K562 (cell line): ENCODE measurements around the gene SLC2A9. TPM values are rescaled to one million over a fixed set of nuclear protein-coding genes. Genes with fewer than 3 reads are reported as not detected.

Experiments
- BCLAF1 ChIP-seq, 2 experiments: fragments of 450-650 bp in 1 of 2; IDR thresholded peaks; 2 replicates each; pipeline ENCODE4 v1.6.1; 2011 to 2017; ENCODE audit warnings: low read depth in 2 of 2, antibody characterized with exemption in 1 of 2, borderline replicate concordance in 1 of 2, low read length in 1 of 2, mild to moderate bottlenecking in 1 of 2, mixed read lengths in 1 of 2; ENCODE audit not compliant: control insufficient read depth in 1 of 2
- DACH1 ChIP-seq: fragments of 450-650 bp; IDR thresholded peaks from 2 replicates; pipeline ENCODE4 v1.6.1; 2018; ENCODE audit not compliant: partially characterized antibody
- E2F6 ChIP-seq, 2 experiments: IDR thresholded peaks; 2 replicates each; pipeline ENCODE4 v1.6.1; 2011; ENCODE audit warnings: borderline replicate concordance in 1 of 2, control low read depth in 1 of 2, low read depth in 1 of 2, low read length in 1 of 2, mild to moderate bottlenecking in 1 of 2, mixed read lengths in 1 of 2, moderate library complexity in 1 of 2; ENCODE audit not compliant: insufficient read depth in 1 of 2, insufficient read length in 1 of 2, poor library complexity in 1 of 2, severe bottlenecking in 1 of 2; ENCODE audit errors: extremely low read depth in 1 of 2
- ESRRB ChIP-seq: fragments of 250-450 bp; sonication (Bioruptor Pico); IDR thresholded peaks from 2 replicates; pipeline ENCODE4 v1.5.0; 2020; ENCODE audit warnings: mild to moderate bottlenecking, moderate library complexity, borderline replicate concordance
- HMGN3 ChIP-seq: IDR thresholded peaks from 2 replicates; pipeline ENCODE4 v1.6.1; 2011; ENCODE audit warnings: borderline replicate concordance, low read depth, mild to moderate bottlenecking, mixed read lengths, low read length; ENCODE audit not compliant: insufficient read length; ENCODE audit errors: extremely low read depth
- NCOA1 ChIP-seq: fragments of 450-650 bp; IDR thresholded peaks from 2 replicates; pipeline ENCODE4 v1.6.1; 2016; ENCODE audit warnings: low read depth
- SRF ChIP-seq, 2 experiments: fragments of 250-450, 450-650 bp in 1 of 2; sonication (Bioruptor Pico) in 1 of 2; sonication (generic) in 1 of 2; formaldehyde crosslinking; IDR thresholded peaks; 2 replicates each; pipeline versions ENCODE4 v1.5.0 to v1.5.1; 2020 to 2022; ENCODE audit warnings: mild to moderate bottlenecking in 1 of 2, missing genetic modification reagents in 1 of 2
- STAG1 ChIP-seq: sonication (generic); formaldehyde crosslinking; IDR thresholded peaks from 2 replicates; pipeline ENCODE4 v1.5.0; 2020; ENCODE audit warnings: missing genetic modification reagents, borderline replicate concordance
- XRCC4 ChIP-seq: IDR thresholded peaks from one replicate; pipeline ENCODE4 v1.6.1; 2011; ENCODE audit not compliant: insufficient read depth, insufficient read length; ENCODE audit errors: extremely low read depth
- ZNF253 ChIP-seq: fragments of 250-450 bp; sonication (Bioruptor Pico); conservative IDR thresholded peaks from 2 replicates; pipeline ENCODE4 v1.6.1; 2021; ENCODE audit warnings: mild to moderate bottlenecking
- ZNF830 ChIP-seq: fragments of 250-450 bp; sonication (Bioruptor Pico); IDR thresholded peaks from 2 replicates; pipeline ENCODE4 v1.5.0; 2021; ENCODE audit warnings: mild to moderate bottlenecking
- polyA plus RNA-seq, 8 experiments: library from polyadenylated mRNA; depleted of rRNA in 4 of 8; stranded (reverse) in 5 of 8; unstranded in 3 of 8; fragments of >200 nt; fragmentation: Nextera tagmentation in 2 of 8; fragmentation: Illumina TruSeq in 1 of 8; extraction: Ambion mirVana in 2 of 8; extraction: Trizol in 1 of 8; gene quantifications; 2 replicates each; pipeline versions ENCODE4 v1.2.1 to v1.2.3, GENCODE V29; 2011 to 2014; ENCODE audit warnings: inconsistent platforms in 1 of 8, missing spikeins in 1 of 8
- total RNA-seq, 7 experiments: library from RNA; depleted of rRNA in 6 of 7; stranded (reverse); fragments of >200 nt in 6 of 7; fragmentation: Illumina TruSeq in 2 of 7; extraction: Trizol in 2 of 7; gene quantifications; 2 replicates each; pipeline versions ENCODE4 v1.2.1 to v1.2.3, GENCODE V29; 2011 to 2021; ENCODE audit warnings: low replicate concordance in 1 of 7
- TF ChIP-seq, protein P1 (sequence below): IDR thresholded peaks from 2 replicates; pipeline ENCODE4 v1.6.1; 2012; ENCODE audit warnings: low read depth, low read length, improper control_type of control experiment, borderline replicate concordance
- TF ChIP-seq, protein P2 (sequence below): fragments of 150-350 bp; IDR thresholded peaks from 2 replicates; pipeline ENCODE4 v1.6.1; 2014; ENCODE audit warnings: low read depth, mild to moderate bottlenecking, low read length, borderline replicate concordance
- TF ChIP-seq, protein P3 (sequence below), 2 experiments: fragments of 450-650 bp in 1 of 2; sonication (generic) in 1 of 2; formaldehyde crosslinking in 1 of 2; IDR thresholded peaks in 1 of 2; conservative IDR thresholded peaks in 1 of 2; 2 replicates each; pipeline versions ENCODE4 v1.6.1 to v1.8.1; 2016 to 2023; ENCODE audit warnings: mild to moderate bottlenecking in 2 of 2, moderate library complexity in 2 of 2, inconsistent platforms in 1 of 2, missing genetic modification reagents in 1 of 2

The SLC2A9 gene
- total and polyA plus RNA-seq, 9 of the 15 experiments (the other 6 are each of a cell fraction or from before 2014, with no cell fraction given), result 0.15 to 1.9 (median 0.76) TPM

DNA sequence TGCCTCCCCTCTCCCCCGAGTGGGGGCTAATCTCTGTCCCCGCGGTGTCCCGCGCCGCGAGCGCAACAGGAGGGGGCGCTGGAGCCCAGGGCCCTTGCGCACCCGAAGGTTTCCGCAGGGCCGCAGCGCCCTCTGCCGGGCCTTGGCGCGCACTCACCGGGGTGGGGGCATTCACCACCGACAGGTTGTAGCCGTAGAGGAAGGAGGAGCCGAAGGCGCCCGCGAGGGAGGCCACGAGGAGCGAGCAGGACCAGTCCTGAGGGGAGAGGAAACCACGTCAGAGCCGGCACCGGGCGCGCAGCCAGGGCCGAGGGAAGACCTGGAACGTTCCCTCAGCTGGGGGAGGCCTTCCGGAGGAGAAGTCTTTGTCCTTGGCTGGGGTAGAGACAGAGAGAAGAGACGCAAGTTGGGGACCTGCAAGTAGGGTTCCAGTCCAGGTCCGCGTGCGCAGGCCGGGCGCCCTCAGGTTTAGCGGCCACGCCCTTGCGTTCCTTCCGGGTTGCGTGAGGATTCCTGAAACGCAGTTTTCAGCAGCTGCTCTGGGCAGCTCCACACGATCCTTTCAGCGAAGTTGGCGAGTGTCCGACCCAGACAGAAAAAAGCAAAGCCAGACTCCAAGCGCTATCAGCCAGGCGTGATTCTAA lies 2.4 kb downstream of the SLC2A9 start (continued):
- TF ChIP-seq, protein P1, sequence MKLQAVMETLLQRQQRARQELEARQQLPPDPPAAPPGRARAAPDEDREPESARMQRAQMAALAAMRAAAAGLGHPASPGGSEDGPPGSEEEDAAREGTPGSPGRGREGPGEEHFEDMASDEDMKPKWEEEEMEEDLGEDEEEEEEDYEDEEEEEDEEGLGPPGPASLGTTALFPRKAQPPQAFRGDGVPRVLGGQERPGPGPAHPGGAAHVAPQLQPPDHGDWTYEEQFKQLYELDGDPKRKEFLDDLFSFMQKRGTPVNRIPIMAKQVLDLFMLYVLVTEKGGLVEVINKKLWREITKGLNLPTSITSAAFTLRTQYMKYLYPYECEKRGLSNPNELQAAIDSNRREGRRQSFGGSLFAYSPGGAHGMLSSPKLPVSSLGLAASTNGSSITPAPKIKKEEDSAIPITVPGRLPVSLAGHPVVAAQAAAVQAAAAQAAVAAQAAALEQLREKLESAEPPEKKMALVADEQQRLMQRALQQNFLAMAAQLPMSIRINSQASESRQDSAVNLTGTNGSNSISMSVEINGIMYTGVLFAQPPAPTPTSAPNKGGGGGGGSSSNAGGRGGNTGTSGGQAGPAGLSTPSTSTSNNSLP, result no peak
- peak; percentile 63 to 87 for TF ChIP-seq E2F6 (IDR thresholded peaks at IDR 0.05; ENCODE audit: borderline replicate concordance in 1 of 2, extremely low read depth in 1 of 2, insufficient read depth in 1 of 2, insufficient read length in 1 of 2, low read depth in 1 of 2, low read length in 1 of 2, poor library complexity in 1 of 2, severe bottlenecking in 1 of 2)
- TF ChIP-seq, protein P2, sequence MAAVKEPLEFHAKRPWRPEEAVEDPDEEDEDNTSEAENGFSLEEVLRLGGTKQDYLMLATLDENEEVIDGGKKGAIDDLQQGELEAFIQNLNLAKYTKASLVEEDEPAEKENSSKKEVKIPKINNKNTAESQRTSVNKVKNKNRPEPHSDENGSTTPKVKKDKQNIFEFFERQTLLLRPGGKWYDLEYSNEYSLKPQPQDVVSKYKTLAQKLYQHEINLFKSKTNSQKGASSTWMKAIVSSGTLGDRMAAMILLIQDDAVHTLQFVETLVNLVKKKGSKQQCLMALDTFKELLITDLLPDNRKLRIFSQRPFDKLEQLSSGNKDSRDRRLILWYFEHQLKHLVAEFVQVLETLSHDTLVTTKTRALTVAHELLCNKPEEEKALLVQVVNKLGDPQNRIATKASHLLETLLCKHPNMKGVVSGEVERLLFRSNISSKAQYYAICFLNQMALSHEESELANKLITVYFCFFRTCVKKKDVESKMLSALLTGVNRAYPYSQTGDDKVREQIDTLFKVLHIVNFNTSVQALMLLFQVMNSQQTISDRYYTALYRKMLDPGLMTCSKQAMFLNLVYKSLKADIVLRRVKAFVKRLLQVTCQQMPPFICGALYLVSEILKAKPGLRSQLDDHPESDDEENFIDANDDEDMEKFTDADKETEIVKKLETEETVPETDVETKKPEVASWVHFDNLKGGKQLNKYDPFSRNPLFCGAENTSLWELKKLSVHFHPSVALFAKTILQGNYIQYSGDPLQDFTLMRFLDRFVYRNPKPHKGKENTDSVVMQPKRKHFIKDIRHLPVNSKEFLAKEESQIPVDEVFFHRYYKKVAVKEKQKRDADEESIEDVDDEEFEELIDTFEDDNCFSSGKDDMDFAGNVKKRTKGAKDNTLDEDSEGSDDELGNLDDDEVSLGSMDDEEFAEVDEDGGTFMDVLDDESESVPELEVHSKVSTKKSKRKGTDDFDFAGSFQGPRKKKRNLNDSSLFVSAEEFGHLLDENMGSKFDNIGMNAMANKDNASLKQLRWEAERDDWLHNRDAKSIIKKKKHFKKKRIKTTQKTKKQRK, result no peak
- 0 out of 4 replicates have a peak, but pooled peaks of 1 of the 2 experiments have one; percentile 55 for TF ChIP-seq SRF (CRISPR knock-in tag; IDR thresholded peaks at IDR 0.05)
- TF ChIP-seq HMGN3, result no peak
- TF ChIP-seq STAG1, result peak; percentile 95
- no peak for TF ChIP-seq ESRRB (CRISPR knock-in tag)
- no peak for TF ChIP-seq XRCC4
- no peak for TF ChIP-seq BCLAF1 (IDR thresholded peaks at IDR 0.05; ENCODE audit: borderline replicate concordance in 1 of 2, control insufficient read depth in 1 of 2, low read depth in 2 of 2, low read length in 1 of 2)
- TF ChIP-seq NCOA1, result no peak
- TF ChIP-seq, protein P3, sequence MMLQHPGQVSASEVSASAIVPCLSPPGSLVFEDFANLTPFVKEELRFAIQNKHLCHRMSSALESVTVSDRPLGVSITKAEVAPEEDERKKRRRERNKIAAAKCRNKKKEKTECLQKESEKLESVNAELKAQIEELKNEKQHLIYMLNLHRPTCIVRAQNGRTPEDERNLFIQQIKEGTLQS (IDR thresholded peaks at IDR 0.05), result no peak
- TF ChIP-seq, protein P3 (CRISPR knock-in tag; conservative IDR thresholded peaks at IDR 0.05), result no peak
- no peak for TF ChIP-seq DACH1
- no peak for TF ChIP-seq ZNF830
- no peak for TF ChIP-seq ZNF253
